K562 (cell line): ENCODE results near the gene KRTCAP2. TPM values are rescaled to one million over a fixed set of nuclear protein-coding genes. Genes with fewer than 3 reads are reported as not detected.

ENCODE experiments used
- ATAC-seq: fragments of 200-7000 bp; cut with Tn5 transposase; 3 replicates; pipeline ENCODE4 v1.9.1; 2020; ENCODE audit warnings: moderate library complexity
- BruUV-seq: library from RNA; stranded (reverse); fragments of 400-500 nt; replicated peaks from 2 replicates; lab custom pipeline; 2021; lab: Mats Ljungman, UMichigan
- CTCF ChIA-PET: fragments of 300-600 bp; formaldehyde crosslinking; extraction: SDS; loops from one replicate; lab custom pipeline; 2021; ENCODE audit warnings: low intra/inter-chr PET ratio; lab: Yijun Ruan, JAX
- POLR2A ChIA-PET: fragments of 300-600, 350-650 bp; sonication (Branson Sonifier 250); formaldehyde crosslinking; extraction: SDS; loops from one replicate; lab custom pipeline; 2021; ENCODE audit warnings: antibody characterized with exemption, inconsistent platforms; lab: Yijun Ruan, JAX
- DNase-seq, 4 experiments: peaks; one replicate each; pipeline versions ENCODE4 v3.0.0 to v3.0.0-alpha.2; 2011 to 2018; ENCODE audit warnings: low spot score in 3 of 4, mixed read lengths in 3 of 4; ENCODE audit errors: extremely low read depth in 1 of 4
- FAIRE-seq: peaks from 2 replicates; lab custom pipeline; 2011; peaks lifted over from hg19 to GRCh38; lab: Jason Lieb, UNC
- H2AFZ ChIP-seq: 2 replicates; pipeline ENCODE4 v1.6.0; 2011; ENCODE audit warnings: low read depth, low read length, control low read depth, inconsistent platforms
- H3K27ac ChIP-seq: fragments of 200-600 bp; 3 replicates; pipeline ENCODE4 v1.8.0; 2011; ENCODE audit warnings: low read depth, mild to moderate bottlenecking, control low read depth, inconsistent platforms, low read length, moderate library complexity, mixed read lengths; ENCODE audit errors: extremely low read depth
- H3K27me3 ChIP-seq, 2 experiments: fragments of 300-600 bp in 1 of 2; 2 replicates in 1 of 2; 3 replicates in 1 of 2; pipeline versions ENCODE4 v1.6.0 to v1.8.0; 2011; ENCODE audit warnings: inconsistent platforms in 2 of 2, low read length in 2 of 2, mild to moderate bottlenecking in 1 of 2, mixed read lengths in 1 of 2, moderate library complexity in 1 of 2; ENCODE audit not compliant: control insufficient read depth in 2 of 2, insufficient read depth in 2 of 2
- H3K36me3 ChIP-seq: fragments of 300-600 bp; 3 replicates; pipeline ENCODE4 v1.8.0; 2011; ENCODE audit warnings: mild to moderate bottlenecking, low read length, inconsistent platforms; ENCODE audit not compliant: control insufficient read depth, insufficient read depth
- H3K4me1 ChIP-seq, 2 experiments: fragments of 200-600 bp in 1 of 2; replicated peaks in 1 of 2; 2 replicates in 1 of 2; 3 replicates in 1 of 2; pipeline versions ENCODE4 v1.5.1 to v1.8.0; 2011; ENCODE audit warnings: inconsistent platforms in 2 of 2, low read length in 2 of 2, mild to moderate bottlenecking in 1 of 2, mixed read lengths in 1 of 2, moderate library complexity in 1 of 2; ENCODE audit not compliant: control insufficient read depth in 2 of 2, insufficient read depth in 2 of 2
- H3K4me2 ChIP-seq: 2 replicates; pipeline ENCODE4 v1.6.1; 2011; ENCODE audit warnings: low read length, control low read depth, inconsistent platforms, mixed read lengths; ENCODE audit not compliant: insufficient read depth
- H3K4me3 ChIP-seq: fragments of 200-600 bp; sonication (generic), shearing (Covaris generic); 2 replicates; pipeline ENCODE4 v1.5.1; 2016; ENCODE audit warnings: control low read depth, inconsistent platforms
- H3K79me2 ChIP-seq: fragments of 200-600 bp; 3 replicates; pipeline ENCODE4 v1.8.0; 2011; ENCODE audit warnings: low read length, inconsistent platforms; ENCODE audit not compliant: control insufficient read depth, insufficient read depth
- H3K9ac ChIP-seq, 2 experiments: 2 replicates each; pipeline versions ENCODE4 v1.6.0 to v1.6.1; 2011; ENCODE audit warnings: low read depth in 2 of 2, low read length in 2 of 2, control low read depth in 1 of 2, inconsistent platforms in 1 of 2, mild to moderate bottlenecking in 1 of 2, mixed read lengths in 1 of 2; ENCODE audit not compliant: insufficient read depth in 1 of 2
- H3K9me1 ChIP-seq: one replicate; pipeline ENCODE4 v1.6.0; 2011; ENCODE audit warnings: inconsistent platforms, mild to moderate bottlenecking, low read length, moderate library complexity; ENCODE audit not compliant: control insufficient read depth, insufficient read depth
- H3K9me3 ChIP-seq: replicated peaks from 2 replicates; pipeline ENCODE4 v1.5.1; 2011; ENCODE audit warnings: low read depth, low read length, inconsistent platforms; ENCODE audit not compliant: control insufficient read depth, insufficient read depth
- H4K20me1 ChIP-seq: replicated peaks from 2 replicates; pipeline ENCODE4 v1.6.1; 2011; ENCODE audit warnings: low read length, inconsistent platforms, mixed read lengths; ENCODE audit not compliant: control insufficient read depth, insufficient read depth
- GATA2 ChIP-seq: sonication (generic); formaldehyde crosslinking; IDR thresholded peaks from 2 replicates; pipeline ENCODE4 v1.4.0; 2020; ENCODE audit warnings: mild to moderate bottlenecking, missing genetic modification reagents
- HNRNPLL ChIP-seq: fragments of 200-400 bp; formaldehyde crosslinking; IDR thresholded peaks from 2 replicates; pipeline ENCODE4 v1.6.1; 2017; ENCODE audit warnings: low read length, low read depth, mild to moderate bottlenecking; ENCODE audit not compliant: poor library complexity, severe bottlenecking
- KLF6 ChIP-seq: fragments of 250-450 bp; sonication (Bioruptor Pico); IDR thresholded peaks from 2 replicates; pipeline ENCODE4 v1.4.0; 2020; ENCODE audit warnings: mild to moderate bottlenecking, moderate library complexity, borderline replicate concordance
- LARP7 ChIP-seq: fragments of 450-650 bp; IDR thresholded peaks from 2 replicates; pipeline ENCODE4 v1.6.1; 2016
- SRF ChIP-seq, 2 experiments: fragments of 250-450, 450-650 bp in 1 of 2; sonication (Bioruptor Pico) in 1 of 2; sonication (generic) in 1 of 2; formaldehyde crosslinking; IDR thresholded peaks; 2 replicates each; pipeline versions ENCODE4 v1.5.0 to v1.5.1; 2020 to 2022; ENCODE audit warnings: mild to moderate bottlenecking in 1 of 2, missing genetic modification reagents in 1 of 2
- STAG1 ChIP-seq: sonication (generic); formaldehyde crosslinking; IDR thresholded peaks from 2 replicates; pipeline ENCODE4 v1.5.0; 2020; ENCODE audit warnings: missing genetic modification reagents, borderline replicate concordance
- TEAD1 ChIP-seq, 2 experiments: fragments of 450-650 bp in 1 of 2; sonication (generic) in 1 of 2; formaldehyde crosslinking; IDR thresholded peaks; 2 replicates each; pipeline versions ENCODE4 v1.4.0 to v1.8.0; 2020 to 2022; ENCODE audit warnings: mild to moderate bottlenecking in 2 of 2, missing genetic modification reagents in 1 of 2
- ZC3H8 ChIP-seq: fragments of 450-650 bp; IDR thresholded peaks from 2 replicates; pipeline ENCODE4 v1.6.1; 2017
- ZNF586 ChIP-seq: fragments of 450-650 bp; formaldehyde crosslinking; conservative IDR thresholded peaks from 2 replicates; pipeline ENCODE4 v1.4.0; 2020; ENCODE audit warnings: mild to moderate bottlenecking, moderate library complexity
- WGBS: fragments of 100-300 bp; shearing (Covaris generic); methylation state at CpG from one replicate; pipeline ENCODE4 v1.1.6; 2016; ENCODE audit warnings: low coverage, mixed read lengths; ENCODE audit not compliant: insufficient coverage; ENCODE audit errors: missing lambda C conversion rate; 5-methylcytosine and 5-hydroxymethylcytosine counted together
- in situ Hi-C: fragments of 300-500 bp; cut with MboI; formaldehyde crosslinking; loops from 4 replicates; pipeline ENCODE4 v1.15.0; 2018; ENCODE audit warnings: inconsistent platforms, mixed read lengths
- intact Hi-C: fragments of 100-400 bp; cut with micrococcal nuclease; formaldehyde crosslinking; loops from 2 replicates; pipeline ENCODE4 v1.14.2; 2022
- polyA plus RNA-seq, 8 experiments: library from polyadenylated mRNA; depleted of rRNA in 4 of 8; stranded (reverse) in 5 of 8; unstranded in 3 of 8; fragments of >200 nt; fragmentation: Nextera tagmentation in 2 of 8; fragmentation: Illumina TruSeq in 1 of 8; extraction: Ambion mirVana in 2 of 8; extraction: Trizol in 1 of 8; gene quantifications; 2 replicates each; pipeline versions ENCODE4 v1.2.1 to v1.2.3, GENCODE V29; 2011 to 2014; ENCODE audit warnings: inconsistent platforms in 1 of 8, missing spikeins in 1 of 8
- total RNA-seq, 7 experiments: library from RNA; depleted of rRNA in 6 of 7; stranded (reverse); fragments of >200 nt in 6 of 7; fragmentation: Illumina TruSeq in 2 of 7; extraction: Trizol in 2 of 7; gene quantifications; 2 replicates each; pipeline versions ENCODE4 v1.2.1 to v1.2.3, GENCODE V29; 2011 to 2021; ENCODE audit warnings: low replicate concordance in 1 of 7
- TF ChIP-seq, protein P1 (sequence below): fragments of 200-400 bp; formaldehyde crosslinking; IDR thresholded peaks from 2 replicates; pipeline ENCODE4 v1.6.1; 2017; ENCODE audit warnings: mild to moderate bottlenecking, low read depth, low read length, moderate library complexity

Gene KRTCAP2
- total and polyA plus RNA-seq, 9 of the 15 experiments (the other 6 are each of a cell fraction or from before 2014, with no cell fraction given): 126 to 436 (median 244) TPM

DNA sequence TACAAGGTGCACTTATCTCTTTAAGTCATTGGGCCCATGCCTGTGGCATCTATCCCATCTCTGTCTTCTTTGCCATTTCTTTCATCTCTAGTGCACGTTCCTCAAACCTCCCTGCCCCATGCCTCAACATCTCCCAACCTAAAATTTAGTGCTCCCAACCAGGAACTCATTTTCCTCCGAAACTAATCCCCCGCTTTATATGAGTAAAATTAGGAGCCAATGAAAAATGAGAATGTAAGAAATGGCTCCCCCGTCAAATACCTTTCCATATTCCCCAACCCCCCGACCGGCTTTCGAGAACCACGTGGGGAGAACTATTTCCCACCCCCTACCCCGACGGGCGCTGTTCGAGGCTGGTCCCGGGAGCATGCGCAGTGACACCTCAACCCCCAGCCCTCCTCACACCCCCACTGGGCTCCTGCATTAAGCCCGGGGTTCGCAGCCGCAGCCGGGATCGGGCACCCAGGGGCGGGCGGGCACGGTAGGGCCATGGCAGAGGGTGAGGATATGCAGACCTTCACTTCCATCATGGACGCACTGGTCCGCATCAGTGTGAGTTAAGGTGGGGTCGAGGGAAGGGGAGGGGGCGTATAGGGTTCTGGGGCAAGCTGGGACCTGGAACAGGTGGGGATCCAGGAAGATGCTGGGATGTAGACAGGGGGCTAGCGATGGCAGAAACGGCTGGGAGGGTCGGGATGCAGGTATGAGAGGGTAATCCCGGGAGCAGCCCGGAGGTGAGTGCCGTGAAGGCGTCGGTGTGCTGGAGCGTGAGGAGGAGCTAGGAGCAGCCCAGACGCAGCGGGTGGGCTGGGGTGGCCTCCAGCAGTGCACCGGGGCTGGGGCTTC is 597 bp upstream of the KRTCAP2 start, which contains the start of gene TRIM46:
TRIM46 (plus strand) TSS at position 372 of the 846 bp plus-strand sequence; CDS start at position 490, 118 bp downstream.
- in situ Hi-C loops: no loop called here
- BruUV-seq: no TSS peak
- intact Hi-C loops: no loop called here
- TF ChIP-seq LARP7 (0 out of 2 replicates have a peak, but pooled peaks have one; percentile 45), SRF (CRISPR knock-in tag; IDR thresholded peaks at IDR 0.05) (no peak), KLF6 (no peak), TEAD1 (CRISPR knock-in tag; IDR thresholded peaks at IDR 0.05) (no peak), ZC3H8 (no peak), STAG1 (0 out of 2 replicates have a peak, but pooled peaks have one; percentile 5), GATA2 (CRISPR knock-in tag) (no peak), ZNF586 (CRISPR knock-in tag) (no peak), HNRNPLL (no peak)
- TF ChIP-seq, protein P1, sequence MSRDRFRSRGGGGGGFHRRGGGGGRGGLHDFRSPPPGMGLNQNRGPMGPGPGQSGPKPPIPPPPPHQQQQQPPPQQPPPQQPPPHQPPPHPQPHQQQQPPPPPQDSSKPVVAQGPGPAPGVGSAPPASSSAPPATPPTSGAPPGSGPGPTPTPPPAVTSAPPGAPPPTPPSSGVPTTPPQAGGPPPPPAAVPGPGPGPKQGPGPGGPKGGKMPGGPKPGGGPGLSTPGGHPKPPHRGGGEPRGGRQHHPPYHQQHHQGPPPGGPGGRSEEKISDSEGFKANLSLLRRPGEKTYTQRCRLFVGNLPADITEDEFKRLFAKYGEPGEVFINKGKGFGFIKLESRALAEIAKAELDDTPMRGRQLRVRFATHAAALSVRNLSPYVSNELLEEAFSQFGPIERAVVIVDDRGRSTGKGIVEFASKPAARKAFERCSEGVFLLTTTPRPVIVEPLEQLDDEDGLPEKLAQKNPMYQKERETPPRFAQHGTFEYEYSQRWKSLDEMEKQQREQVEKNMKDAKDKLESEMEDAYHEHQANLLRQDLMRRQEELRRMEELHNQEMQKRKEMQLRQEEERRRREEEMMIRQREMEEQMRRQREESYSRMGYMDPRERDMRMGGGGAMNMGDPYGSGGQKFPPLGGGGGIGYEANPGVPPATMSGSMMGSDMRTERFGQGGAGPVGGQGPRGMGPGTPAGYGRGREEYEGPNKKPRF: no peak

More for the DNA sequence above, 597 bp upstream of the KRTCAP2 start, which contains the start of gene TRIM46:
- Histone ChIP-seq H3K9me1 (no peaks in the 10 kb centered on the region), H3K4me3 (peak within 1 kb of the TSS; percentile 83), H3K4me2 (peak within 1 kb of the TSS; percentile 97), H3K9me3 (no peaks in the 10 kb centered on the region), H3K4me1 (peaks cover 16 to 51% of the 10 kb centered on the region in 2 experiments; a peak in 4 of 5 replicates), H4K20me1 (no peaks in the 10 kb centered on the region), H3K79me2 (peaks cover 15% of the 10 kb centered on the region), H2AFZ (peak within 1 kb of the TSS; percentile 94), H3K36me3 (peaks cover 35% of the 10 kb centered on the region), H3K9ac (peak within 1 kb of the TSS; percentile 89 to 93), H3K27me3 (no peaks in the 10 kb centered on the region), H3K27ac (peak within 1 kb of the TSS; percentile 89)
- POLR2A ChIA-PET: interaction anchor here (0.6 to 2.6 kb wide), 8 partner anchors 20 to 116 kb away, joined by 3 to 12 read pairs (median 4); no protein-coding TSS in a partner anchor
- DNase-seq (peak; percentile 33 to 71 (median 66)), FAIRE-seq (no peak), ATAC-seq (no peak)
- 30% methylated on average over 33 of the region's 38 CpGs for WGBS
- CTCF ChIA-PET: interaction anchor here (0.6 to 1.5 kb wide), 4 partner anchors 20 to 418 kb away, joined by 3 to 4 read pairs (median 3); no protein-coding TSS in a partner anchor
